H9 (cell line): ENCODE measurements around the gene CCNF. TPM values are rescaled to one million over a fixed set of nuclear protein-coding genes. Genes with fewer than 3 reads are reported as not detected.

Experiments
- DNase-seq: peaks from one replicate; pipeline ENCODE4 v3.0.0-alpha.2; 2017
- H2AFZ ChIP-seq: one replicate; pipeline ENCODE4 v1.6.1; 2013; ENCODE audit warnings: mild to moderate bottlenecking, low read length, control low read depth, moderate library complexity
- H2AK5ac ChIP-seq: 2 replicates; pipeline ENCODE4 v1.6.1; 2013; ENCODE audit warnings: low read length, control low read depth, mixed read lengths; ENCODE audit not compliant: insufficient read length
- H2BK120ac ChIP-seq: one replicate; pipeline ENCODE4 v1.6.1; 2013; ENCODE audit warnings: low read depth, mild to moderate bottlenecking, low read length, control low read depth, inconsistent platforms; ENCODE audit not compliant: poor library complexity, severe bottlenecking
- H2BK12ac ChIP-seq: 2 replicates; pipeline ENCODE4 v1.6.1; 2013; ENCODE audit warnings: low read length, control low read depth, mixed read lengths, low read depth; ENCODE audit not compliant: insufficient read length
- H2BK15ac ChIP-seq: 2 replicates; pipeline ENCODE4 v1.6.1; 2013; ENCODE audit warnings: low read depth, low read length, control low read depth
- H2BK20ac ChIP-seq: one replicate; pipeline ENCODE4 v1.6.1; 2013; ENCODE audit warnings: low read depth, mild to moderate bottlenecking, low read length, control low read depth, inconsistent platforms; ENCODE audit not compliant: poor library complexity, severe bottlenecking
- H2BK5ac ChIP-seq: 2 replicates; pipeline ENCODE4 v1.6.1; 2013; ENCODE audit warnings: low read length, control low read depth, mixed read lengths; ENCODE audit not compliant: insufficient read length
- H3K14ac ChIP-seq: 2 replicates; pipeline ENCODE4 v1.6.1; 2013; ENCODE audit warnings: low read length, control low read depth; ENCODE audit not compliant: insufficient read depth
- H3K18ac ChIP-seq: 2 replicates; pipeline ENCODE4 v1.6.1; 2013; ENCODE audit warnings: low read depth, mild to moderate bottlenecking, mixed read lengths, low read length, control low read depth; ENCODE audit not compliant: insufficient read length
- H3K23ac ChIP-seq: 2 replicates; pipeline ENCODE4 v1.6.1; 2013; ENCODE audit warnings: low read length, control low read depth, mixed read lengths, low read depth; ENCODE audit not compliant: insufficient read length
- H3K23me2 ChIP-seq: 2 replicates; pipeline ENCODE4 v1.6.1; 2013; ENCODE audit warnings: low read depth, mild to moderate bottlenecking, mixed read lengths, low read length, control low read depth; ENCODE audit not compliant: insufficient read length, poor library complexity, severe bottlenecking
- H3K27ac ChIP-seq: 2 replicates; pipeline ENCODE4 v1.5.1; 2013; ENCODE audit warnings: low read length, control low read depth, mixed read lengths, low read depth; ENCODE audit not compliant: insufficient read length
- H3K27me3 ChIP-seq: 2 replicates; pipeline ENCODE4 v1.6.1; 2013; ENCODE audit warnings: low read length, control low read depth, inconsistent platforms; ENCODE audit not compliant: insufficient read depth
- H3K4ac ChIP-seq: 2 replicates; pipeline ENCODE4 v1.6.1; 2013; ENCODE audit warnings: low read depth, mild to moderate bottlenecking, control low read depth, inconsistent platforms, low read length, moderate library complexity
- H3K4me1 ChIP-seq: 2 replicates; pipeline ENCODE4 v1.6.1; 2013; ENCODE audit warnings: low read length, control low read depth, inconsistent platforms; ENCODE audit not compliant: insufficient read depth
- H3K4me2 ChIP-seq: 2 replicates; pipeline ENCODE4 v1.6.1; 2013; ENCODE audit warnings: low read length, control low read depth, mixed read lengths; ENCODE audit not compliant: insufficient read length, insufficient read depth
- H3K56ac ChIP-seq: 2 replicates; pipeline ENCODE4 v1.6.1; 2013; ENCODE audit warnings: low read depth, mild to moderate bottlenecking, mixed read lengths, low read length, control low read depth; ENCODE audit not compliant: insufficient read length
- H3K79me1 ChIP-seq: 2 replicates; pipeline ENCODE4 v1.6.1; 2013; ENCODE audit warnings: low read depth, mild to moderate bottlenecking, moderate library complexity, low read length, control low read depth, inconsistent platforms; ENCODE audit not compliant: insufficient read depth, poor library complexity, severe bottlenecking
- H3K79me2 ChIP-seq: 2 replicates; pipeline ENCODE4 v1.6.1; 2013; ENCODE audit warnings: low read length, control low read depth, inconsistent platforms; ENCODE audit not compliant: insufficient read depth
- H3K9ac ChIP-seq: 2 replicates; pipeline ENCODE4 v1.6.1; 2013; ENCODE audit warnings: low read length, control low read depth, mixed read lengths; ENCODE audit not compliant: insufficient read length; ENCODE audit errors: extremely low read depth
- H3K9me3 ChIP-seq: one replicate; pipeline ENCODE4 v1.6.1; 2013; ENCODE audit warnings: low read depth, low read length, inconsistent platforms; ENCODE audit not compliant: control insufficient read depth
- H3T11ph ChIP-seq: one replicate; pipeline ENCODE4 v1.6.1; 2013; ENCODE audit warnings: mild to moderate bottlenecking, low read length, control low read depth, inconsistent platforms
- H4K20me1 ChIP-seq: one replicate; pipeline ENCODE4 v1.6.1; 2013; ENCODE audit not compliant: control insufficient read depth, insufficient read length, insufficient read depth
- H4K5ac ChIP-seq: 2 replicates; pipeline ENCODE4 v1.6.1; 2013; ENCODE audit warnings: low read depth, mild to moderate bottlenecking, mixed read lengths, low read length, control low read depth; ENCODE audit not compliant: insufficient read length
- H4K8ac ChIP-seq: replicated peaks from 2 replicates; pipeline ENCODE4 v1.6.1; 2013; ENCODE audit warnings: low read length, control low read depth, mixed read lengths, low read depth; ENCODE audit not compliant: insufficient read length
- H4K91ac ChIP-seq: 2 replicates; pipeline ENCODE4 v1.6.1; 2013; ENCODE audit warnings: low read depth, mild to moderate bottlenecking, moderate library complexity, mixed read lengths, low read length, control low read depth; ENCODE audit not compliant: insufficient read length
- H3K27ac Mint-ChIP-seq, 3 experiments: 2 replicates in 2 of 3; 3 replicates in 1 of 3; pipeline ENCODE4 v1.8.0; 2020 to 2021; ENCODE audit warnings: mixed read lengths in 3 of 3, mild to moderate bottlenecking in 1 of 3, moderate library complexity in 1 of 3
- H3K27me3 Mint-ChIP-seq: 2 replicates; pipeline ENCODE4 v1.8.0; 2021; ENCODE audit warnings: low read depth, mild to moderate bottlenecking, moderate library complexity, mixed read lengths
- H3K36me3 Mint-ChIP-seq, 3 experiments: 2 replicates in 2 of 3; 3 replicates in 1 of 3; pipeline ENCODE4 v1.8.0; 2020 to 2021; ENCODE audit warnings: low read depth in 3 of 3, mixed read lengths in 3 of 3; ENCODE audit not compliant: insufficient read depth in 1 of 3
- H3K4me1 Mint-ChIP-seq, 2 experiments: 2 replicates each; pipeline ENCODE4 v1.8.0; 2020; ENCODE audit warnings: mixed read lengths in 2 of 2
- H3K4me3 Mint-ChIP-seq, 2 experiments: 2 replicates in 1 of 2; 3 replicates in 1 of 2; pipeline ENCODE4 v1.8.0; 2020 to 2021; ENCODE audit warnings: mild to moderate bottlenecking in 2 of 2, mixed read lengths in 2 of 2, moderate library complexity in 1 of 2
- H3K9me3 Mint-ChIP-seq, 2 experiments: 2 replicates in 1 of 2; 3 replicates in 1 of 2; pipeline ENCODE4 v1.8.0; 2020; ENCODE audit warnings: mild to moderate bottlenecking in 2 of 2, mixed read lengths in 2 of 2, moderate library complexity in 1 of 2
- CTCF ChIP-seq: fragments of 200-600 bp; sonication (generic); conservative IDR thresholded peaks from 3 replicates; pipeline ENCODE4 v1.8.0; 2021; ENCODE audit warnings: antibody characterized with exemption, mild to moderate bottlenecking
- total RNA-seq: library from RNA; stranded (reverse); gene quantifications from 2 replicates; pipeline ENCODE4 v1.2.1, GENCODE V29; 2021

The CCNF gene
- total RNA-seq, 1 experiment from 2014 or later: 61.6 TPM

GRCh38 chr16:2420035-2420434 is 9.2 kb upstream of the CCNF start:
- Mint-ChIP-seq H3K4me1 (peaks cover 0 to 2% of the 10 kb centered on the region in 2 experiments; a peak in 1 of 4 replicates), H3K4me3 (no peak overlapping the region), H3K27ac (no peak overlapping the region), H3K36me3 (no peaks in the 10 kb centered on the region; a peak in 1 of 7 replicates), H3K9me3 (no peaks in the 10 kb centered on the region; a peak in 1 of 5 replicates), H3K27me3 (peaks cover 11% of the 10 kb centered on the region)
- Histone ChIP-seq H4K20me1 (no peaks in the 10 kb centered on the region), H3K4ac (no peak overlapping the region), H4K5ac (no peak overlapping the region), H2BK12ac (no peak overlapping the region), H3K18ac (no peak overlapping the region), H3K23me2 (no peaks in the 10 kb centered on the region), H4K91ac (no peak overlapping the region), H3K27ac (no peak overlapping the region), H2BK5ac (no peak overlapping the region), H3K4me1 (no peaks in the 10 kb centered on the region), H2AFZ (no peak overlapping the region), H3K9me3 (no peaks in the 10 kb centered on the region), H3K23ac (no peak overlapping the region), H2BK15ac (no peak overlapping the region), H2BK20ac (no peak overlapping the region), H3K14ac (no peak overlapping the region), H3K56ac (no peak overlapping the region), H2AK5ac (no peak overlapping the region), H3T11ph (no peak overlapping the region), H3K9ac (no peak overlapping the region), H2BK120ac (no peak overlapping the region), H3K4me2 (no peak overlapping the region), H4K8ac (no peak overlapping the region), H3K79me2 (no peaks in the 10 kb centered on the region), H3K27me3 (no peaks in the 10 kb centered on the region), H3K79me1 (no peaks in the 10 kb centered on the region)
- TF ChIP-seq CTCF: no peak
- no peak for DNase-seq
